Epithelial cell of alveolus of lung (primary cell): Measurements from ENCODE around the gene CHD8. TPM values are rescaled to one million over a fixed set of nuclear protein-coding genes. Genes with fewer than 3 reads are reported as not detected.

Source experiments
- total RNA-seq: library from RNA; depleted of rRNA; stranded (reverse); fragments of >200 nt; gene quantifications from 2 replicates; pipeline ENCODE4 v1.2.1, GENCODE V29; 2015

Gene CHD8
- 45.3 and 64.4 TPM in 2 replicates for total RNA-seq

GRCh38 chr14:21455912-21456667 lies at the start of gene CHD8:
TSS of gene CHD8 (minus strand) at chr14:21456123. CDS start at chr14:21431643, 24,480 bp downstream.

GRCh38 chr14:21476925-21477681 lies 21.2 kb upstream of the CHD8 start, which contains the start of the genes RAB2B and TOX4:
TSS of gene RAB2B (minus strand) at chr14:21476959. CDS start at chr14:21476872, 87 bp downstream.
TSS of gene TOX4 (plus strand) at chr14:21477195. CDS start at chr14:21477279, 84 bp downstream.

GRCh38 chr14:21383848-21384493 lies 72.0 kb downstream of the CHD8 start, which contains the start of gene SUPT16H:
TSS of gene SUPT16H (minus strand) at chr14:21384019. CDS start at chr14:21383927, 92 bp downstream.

Other genes with a start within 250 kb of the CHD8 start
- 691 and 692 TPM in 2 replicates for gene HNRNPC, start 186.7 kb downstream of the CHD8 start, total RNA-seq
- gene RPGRIP1, start 176.0 kb downstream of the CHD8 start, total RNA-seq, result under 0.01 TPM in 1 of 2 replicates, not detected in the other
- gene SUPT16H, start 72.1 kb downstream of the CHD8 start, total RNA-seq, result 58.4 and 65.2 TPM in 2 replicates
- 12.8 and 14.7 TPM in 2 replicates for gene RAB2B, start 20.8 kb upstream of the CHD8 start, total RNA-seq
- gene TOX4, start 21.1 kb upstream of the CHD8 start, total RNA-seq, result 38.1 and 54.5 TPM in 2 replicates
- gene METTL3, start 55.2 kb upstream of the CHD8 start, total RNA-seq, result 30.1 and 50.4 TPM in 2 replicates
- 8.5 and 42.6 TPM in 2 replicates for gene SALL2, start 70.2 kb upstream of the CHD8 start, total RNA-seq
- gene OR10G3, start 124.0 kb upstream of the CHD8 start, total RNA-seq, result not detected in 2 replicates
- not detected in 2 replicates for gene OR10G2, start 178.8 kb upstream of the CHD8 start, total RNA-seq
- gene OR4E2, start 197.7 kb upstream of the CHD8 start, total RNA-seq, result not detected in 2 replicates
- gene OR4E1, start 217.7 kb upstream of the CHD8 start, total RNA-seq, result not detected in 2 replicates